IMR-90 (cell line): ENCODE measurements around the gene ADCY1. TPM values are rescaled to one million over a fixed set of nuclear protein-coding genes. Genes with fewer than 3 reads are reported as not detected.

Experiments used
- ATAC-seq: fragments of 200-7000 bp; cut with Tn5 transposase; 2 replicates; pipeline ENCODE4 v1.9.1; 2020; ENCODE audit warnings: low read depth, mild to moderate bottlenecking, moderate library complexity
- BruUV-seq: library from RNA; stranded (reverse); fragments of 400-500 nt; replicated peaks from 2 replicates; lab custom pipeline; 2021; lab: Mats Ljungman, UMichigan
- CTCF ChIA-PET: fragments of 300-600 bp; formaldehyde crosslinking; extraction: SDS; loops from one replicate; lab custom pipeline; 2021; ENCODE audit warnings: antibody characterized with exemption; lab: Yijun Ruan, JAX
- POLR2A ChIA-PET: fragments of 300-600 bp; sonication (Branson Sonifier 250); formaldehyde crosslinking; loops from one replicate; lab custom pipeline; 2022; ENCODE audit warnings: antibody characterized with exemption; ENCODE audit not compliant: unreplicated experiment; lab: Charles Lee
- DNase-seq: peaks from one replicate; pipeline ENCODE4 v3.0.0; 2013
- H2AFZ ChIP-seq: replicated peaks from 2 replicates; pipeline ENCODE3; 2013; ENCODE audit warnings: low read length, mild to moderate bottlenecking; ENCODE audit not compliant: poor library complexity
- H2AK5ac ChIP-seq: 2 replicates; pipeline ENCODE4 v1.6.1; 2013; ENCODE audit warnings: low read depth, low read length, inconsistent platforms
- H2AK9ac ChIP-seq: replicated peaks from 2 replicates; pipeline ENCODE3; 2013; ENCODE audit warnings: mild to moderate bottlenecking, low read depth, low read length, moderate library complexity; ENCODE audit not compliant: poor library complexity
- H2BK120ac ChIP-seq: 2 replicates; pipeline ENCODE4 v1.6.1; 2013; ENCODE audit warnings: low read depth, low read length, inconsistent platforms
- H2BK15ac ChIP-seq: 3 replicates; pipeline ENCODE4 v1.6.1; 2013; ENCODE audit warnings: low read depth, low read length, inconsistent platforms
- H2BK20ac ChIP-seq: 2 replicates; pipeline ENCODE4 v1.6.1; 2013; ENCODE audit warnings: low read depth, mild to moderate bottlenecking, inconsistent platforms, low read length, moderate library complexity
- H2BK5ac ChIP-seq: 2 replicates; pipeline ENCODE4 v1.6.1; 2013; ENCODE audit warnings: mild to moderate bottlenecking, low read depth, low read length, inconsistent platforms; ENCODE audit not compliant: poor library complexity, severe bottlenecking
- H3K14ac ChIP-seq: replicated peaks from 2 replicates; pipeline ENCODE4 v1.6.1; 2013; ENCODE audit warnings: low read depth, low read length, inconsistent platforms
- H3K18ac ChIP-seq: 2 replicates; pipeline ENCODE4 v1.6.1; 2013; ENCODE audit warnings: low read depth, low read length, control low read depth
- H3K23ac ChIP-seq: 2 replicates; pipeline ENCODE4 v1.6.1; 2013; ENCODE audit warnings: low read depth, low read length, inconsistent platforms
- H3K27ac ChIP-seq: 2 replicates; pipeline ENCODE4 v1.5.1; 2013; ENCODE audit warnings: mild to moderate bottlenecking, control low read depth, low read length; ENCODE audit not compliant: insufficient read depth
- H3K27me3 ChIP-seq: 2 replicates; pipeline ENCODE4 v1.6.1; 2013; ENCODE audit warnings: low read length; ENCODE audit not compliant: control insufficient read depth, insufficient read depth
- H3K36me3 ChIP-seq: 2 replicates; pipeline ENCODE4 v1.6.1; 2013; ENCODE audit warnings: low read length, mixed read lengths; ENCODE audit not compliant: control insufficient read depth, insufficient read depth
- H3K4ac ChIP-seq: 2 replicates; pipeline ENCODE4 v1.6.1; 2013; ENCODE audit warnings: low read depth, low read length, inconsistent platforms
- H3K4me1 ChIP-seq: 2 replicates; pipeline ENCODE4 v1.6.1; 2013; ENCODE audit warnings: low read length, mixed read lengths; ENCODE audit not compliant: control insufficient read depth, insufficient read depth
- H3K4me2 ChIP-seq: 2 replicates; pipeline ENCODE4 v1.6.1; 2013; ENCODE audit warnings: low read depth, mild to moderate bottlenecking, control low read depth, low read length, moderate library complexity
- H3K4me3 ChIP-seq: 2 replicates; pipeline ENCODE4 v1.5.1; 2013; ENCODE audit warnings: low read depth, mild to moderate bottlenecking, control low read depth, low read length, moderate library complexity; ENCODE audit not compliant: insufficient read depth
- H3K56ac ChIP-seq: 2 replicates; pipeline ENCODE4 v1.6.1; 2013; ENCODE audit warnings: low read length, inconsistent platforms; ENCODE audit not compliant: insufficient read depth; ENCODE audit errors: extremely low read depth
- H3K79me1 ChIP-seq, 2 experiments: 2 replicates each; pipeline ENCODE4 v1.6.1; 2013; ENCODE audit warnings: low read length in 2 of 2, inconsistent platforms in 1 of 2, low read depth in 1 of 2
- H3K9ac ChIP-seq: 2 replicates; pipeline ENCODE4 v1.6.1; 2013; ENCODE audit warnings: low read depth, low read length, control low read depth
- H3K9me1 ChIP-seq: 2 replicates; pipeline ENCODE4 v1.6.1; 2013; ENCODE audit warnings: low read length, inconsistent platforms; ENCODE audit not compliant: insufficient read depth
- H3K9me3 ChIP-seq: 2 replicates; pipeline ENCODE4 v1.6.1; 2013; ENCODE audit warnings: low read length; ENCODE audit not compliant: control insufficient read depth, insufficient read depth
- H4K20me1 ChIP-seq: 2 replicates; pipeline ENCODE4 v1.6.1; 2013; ENCODE audit warnings: low read length, inconsistent platforms; ENCODE audit not compliant: insufficient read depth
- H4K5ac ChIP-seq: 2 replicates; pipeline ENCODE4 v1.6.1; 2013; ENCODE audit warnings: mild to moderate bottlenecking, low read depth, low read length, control low read depth
- H4K8ac ChIP-seq, 2 experiments: 2 replicates each; pipeline ENCODE4 v1.6.1; 2013; ENCODE audit warnings: low read depth in 2 of 2, low read length in 2 of 2, control low read depth in 1 of 2, inconsistent platforms in 1 of 2
- H4K91ac ChIP-seq: 2 replicates; pipeline ENCODE4 v1.6.1; 2013; ENCODE audit warnings: low read depth, low read length, inconsistent platforms; ENCODE audit not compliant: insufficient read depth
- BHLHE40 ChIP-seq: fragments of 150-350 bp; IDR thresholded peaks from 2 replicates; pipeline ENCODE4 v1.6.1; 2016; ENCODE audit warnings: mild to moderate bottlenecking, low read depth, low read length
- CEBPB ChIP-seq: IDR thresholded peaks from 2 replicates; pipeline ENCODE4 v1.6.1; 2012; ENCODE audit warnings: low read depth, low read length, improper control_type of control experiment
- CHD1 ChIP-seq: IDR thresholded peaks from 2 replicates; pipeline ENCODE4 v1.6.1; 2012; ENCODE audit warnings: low read depth, low read length, improper control_type of control experiment
- FOS ChIP-seq: fragments of 150-350 bp; IDR thresholded peaks from 2 replicates; pipeline ENCODE4 v1.6.1; 2016; ENCODE audit warnings: low read depth, low read length
- MAFK ChIP-seq: IDR thresholded peaks from 2 replicates; pipeline ENCODE4 v1.6.1; 2012; ENCODE audit warnings: low read depth, low read length, improper control_type of control experiment
- MAZ ChIP-seq: IDR thresholded peaks from 2 replicates; pipeline ENCODE4 v1.6.1; 2012; ENCODE audit warnings: low read depth, mild to moderate bottlenecking, low read length, improper control_type of control experiment, moderate library complexity, borderline replicate concordance
- MXI1 ChIP-seq: IDR thresholded peaks from 2 replicates; pipeline ENCODE4 v1.6.1; 2012; ENCODE audit warnings: low read depth, mild to moderate bottlenecking, low read length, moderate library complexity, borderline replicate concordance
- NFE2L2 ChIP-seq: fragments of 150-350 bp; IDR thresholded peaks from 2 replicates; pipeline ENCODE4 v1.6.1; 2016; ENCODE audit warnings: low read depth, mild to moderate bottlenecking, low read length
- POLR2A ChIP-seq: IDR thresholded peaks from 2 replicates; pipeline ENCODE4 v1.6.1; 2012; ENCODE audit warnings: mild to moderate bottlenecking, low read depth, low read length
- RAD21 ChIP-seq: IDR thresholded peaks from 2 replicates; pipeline ENCODE4 v1.6.1; 2012; ENCODE audit warnings: low read length, improper control_type of control experiment
- RCOR1 ChIP-seq: IDR thresholded peaks from 2 replicates; pipeline ENCODE4 v1.6.1; 2012; ENCODE audit warnings: mild to moderate bottlenecking, low read length, improper control_type of control experiment; ENCODE audit not compliant: insufficient replicate concordance
- RFX5 ChIP-seq: IDR thresholded peaks from 2 replicates; pipeline ENCODE4 v1.8.0; 2012; ENCODE audit warnings: low read depth, mild to moderate bottlenecking, low read length, moderate library complexity
- SMC3 ChIP-seq: fragments of 150-350 bp; IDR thresholded peaks from 2 replicates; pipeline ENCODE4 v1.6.1; 2016; ENCODE audit warnings: low read depth, mild to moderate bottlenecking, antibody characterized with exemption, low read length, moderate library complexity
- WGBS, 2 experiments: methylation state at CpG; one replicate each; pipeline versions ENCODE4 v1.1.5 to v1.1.7; 2013; ENCODE audit warnings: missing lambda C conversion rate in 2 of 2; ENCODE audit not compliant: insufficient read length in 1 of 2; ENCODE audit errors: extremely low coverage in 2 of 2; 5-methylcytosine and 5-hydroxymethylcytosine counted together
- dilution Hi-C: fragments of 300-500 bp; cut with HindIII; formaldehyde crosslinking; loops from one replicate; pipeline ENCODE4 v1.14.3; 2018; ENCODE audit warnings: low sequenced_read_pairs; ENCODE audit not compliant: unreplicated experiment
- in situ Hi-C: fragments of 300-500 bp; cut with MboI; formaldehyde crosslinking; loops from 3 replicates; pipeline ENCODE4 v1.14.3; 2019; ENCODE audit warnings: low sequenced_read_pairs, inconsistent platforms, mixed read lengths
- intact Hi-C: fragments of 100-400 bp; cut with micrococcal nuclease; formaldehyde crosslinking; loops from 2 replicates; pipeline ENCODE4 v1.10.0; 2022
- polyA plus RNA-seq, 3 experiments: library from polyadenylated mRNA; depleted of rRNA; stranded (reverse); fragments of >200 nt; gene quantifications; 2 replicates each; pipeline ENCODE4 v1.2.3, GENCODE V29; 2012; ENCODE audit warnings: low replicate concordance in 1 of 3
- total RNA-seq: library from RNA; depleted of rRNA; stranded (reverse); fragments of >200 nt; gene quantifications from 2 replicates; pipeline ENCODE4 v1.2.3, GENCODE V29; 2012
- TF ChIP-seq, protein P1 (sequence below): fragments of 150-350 bp; IDR thresholded peaks from 2 replicates; pipeline ENCODE4 v1.6.1; 2016; ENCODE audit warnings: low read depth, mild to moderate bottlenecking, low read length, moderate library complexity, borderline replicate concordance
- TF ChIP-seq, protein P2 (sequence below): conservative IDR thresholded peaks from 2 replicates; pipeline ENCODE4 v1.5.1; 2012; ENCODE audit warnings: mild to moderate bottlenecking, low read depth, low read length, improper control_type of control experiment
- TF ChIP-seq, protein P3 (sequence below): fragments of 150-350 bp; IDR thresholded peaks from 2 replicates; pipeline ENCODE4 v1.6.1; 2017; ENCODE audit warnings: mild to moderate bottlenecking, antibody characterized with exemption, low read length, low read depth

Gene ADCY1
- total and polyA plus RNA-seq, 2 of the 4 experiments (the other 2 are of a cell fraction) = 0.18 to 0.24 TPM

DNA sequence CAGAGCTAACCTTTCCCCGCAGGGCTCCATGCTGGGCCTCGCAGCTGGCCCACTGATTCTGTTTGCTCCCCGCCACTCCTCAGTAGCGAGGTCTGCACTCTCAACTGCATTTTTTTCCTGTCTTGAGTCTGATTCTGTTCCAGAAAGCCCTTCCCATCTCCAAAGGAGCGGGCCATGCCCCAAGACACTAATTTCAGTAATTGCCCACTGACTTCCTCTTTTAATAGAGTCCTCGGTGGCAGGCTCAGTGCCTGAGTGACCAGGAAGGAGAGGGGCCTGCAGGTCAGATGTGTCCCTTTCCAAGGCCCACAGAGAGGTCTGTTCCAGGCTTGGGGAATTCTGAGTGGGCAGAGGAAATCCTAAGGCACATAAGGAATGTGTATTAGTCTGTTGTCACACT is 77.4 kb downstream of the ADCY1 start:
- Histone ChIP-seq H3K27ac (no peak overlapping the region), H2AFZ (no peak overlapping the region), H3K9me1 (no peaks in the 10 kb centered on the region; the same call in 1 of the 2 replicates), H2BK20ac (no peak overlapping the region), H4K5ac (no peak overlapping the region), H3K4ac (no peak overlapping the region), H2BK120ac (no peak overlapping the region), H3K23ac (no peak overlapping the region), H2BK5ac (no peak overlapping the region), H3K4me3 (no peak overlapping the region), H2BK15ac (no peak overlapping the region), H3K18ac (no peak overlapping the region), H3K27me3 (peaks cover 12% of the 10 kb centered on the region), H3K4me2 (no peak overlapping the region), H3K14ac (no peak overlapping the region), H4K91ac (no peak overlapping the region), H4K8ac (no peak overlapping the region), H3K4me1 (no peaks in the 10 kb centered on the region), H2AK9ac (no peak overlapping the region), H3K79me1 (no peaks in the 10 kb centered on the region), H3K9ac (no peak overlapping the region), H3K36me3 (no peaks in the 10 kb centered on the region), H4K20me1 (no peaks in the 10 kb centered on the region), H3K56ac (no peak overlapping the region), H2AK5ac (no peak overlapping the region), H3K9me3 (no peaks in the 10 kb centered on the region)
- TF ChIP-seq, protein P1, sequence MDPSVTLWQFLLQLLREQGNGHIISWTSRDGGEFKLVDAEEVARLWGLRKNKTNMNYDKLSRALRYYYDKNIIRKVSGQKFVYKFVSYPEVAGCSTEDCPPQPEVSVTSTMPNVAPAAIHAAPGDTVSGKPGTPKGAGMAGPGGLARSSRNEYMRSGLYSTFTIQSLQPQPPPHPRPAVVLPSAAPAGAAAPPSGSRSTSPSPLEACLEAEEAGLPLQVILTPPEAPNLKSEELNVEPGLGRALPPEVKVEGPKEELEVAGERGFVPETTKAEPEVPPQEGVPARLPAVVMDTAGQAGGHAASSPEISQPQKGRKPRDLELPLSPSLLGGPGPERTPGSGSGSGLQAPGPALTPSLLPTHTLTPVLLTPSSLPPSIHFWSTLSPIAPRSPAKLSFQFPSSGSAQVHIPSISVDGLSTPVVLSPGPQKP = no peak
- TF ChIP-seq MXI1 = no peak
- no peak for TF ChIP-seq CHD1
- no peak for TF ChIP-seq SMC3
- TF ChIP-seq, protein P2, sequence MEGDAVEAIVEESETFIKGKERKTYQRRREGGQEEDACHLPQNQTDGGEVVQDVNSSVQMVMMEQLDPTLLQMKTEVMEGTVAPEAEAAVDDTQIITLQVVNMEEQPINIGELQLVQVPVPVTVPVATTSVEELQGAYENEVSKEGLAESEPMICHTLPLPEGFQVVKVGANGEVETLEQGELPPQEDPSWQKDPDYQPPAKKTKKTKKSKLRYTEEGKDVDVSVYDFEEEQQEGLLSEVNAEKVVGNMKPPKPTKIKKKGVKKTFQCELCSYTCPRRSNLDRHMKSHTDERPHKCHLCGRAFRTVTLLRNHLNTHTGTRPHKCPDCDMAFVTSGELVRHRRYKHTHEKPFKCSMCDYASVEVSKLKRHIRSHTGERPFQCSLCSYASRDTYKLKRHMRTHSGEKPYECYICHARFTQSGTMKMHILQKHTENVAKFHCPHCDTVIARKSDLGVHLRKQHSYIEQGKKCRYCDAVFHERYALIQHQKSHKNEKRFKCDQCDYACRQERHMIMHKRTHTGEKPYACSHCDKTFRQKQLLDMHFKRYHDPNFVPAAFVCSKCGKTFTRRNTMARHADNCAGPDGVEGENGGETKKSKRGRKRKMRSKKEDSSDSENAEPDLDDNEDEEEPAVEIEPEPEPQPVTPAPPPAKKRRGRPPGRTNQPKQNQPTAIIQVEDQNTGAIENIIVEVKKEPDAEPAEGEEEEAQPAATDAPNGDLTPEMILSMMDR = no peak
- TF ChIP-seq RCOR1 = no peak
- TF ChIP-seq, protein P3, sequence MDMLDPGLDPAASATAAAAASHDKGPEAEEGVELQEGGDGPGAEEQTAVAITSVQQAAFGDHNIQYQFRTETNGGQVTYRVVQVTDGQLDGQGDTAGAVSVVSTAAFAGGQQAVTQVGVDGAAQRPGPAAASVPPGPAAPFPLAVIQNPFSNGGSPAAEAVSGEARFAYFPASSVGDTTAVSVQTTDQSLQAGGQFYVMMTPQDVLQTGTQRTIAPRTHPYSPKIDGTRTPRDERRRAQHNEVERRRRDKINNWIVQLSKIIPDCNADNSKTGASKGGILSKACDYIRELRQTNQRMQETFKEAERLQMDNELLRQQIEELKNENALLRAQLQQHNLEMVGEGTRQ = no peak
- TF ChIP-seq CEBPB = no peak
- TF ChIP-seq BHLHE40 = no peak
- TF ChIP-seq RAD21 = no peak
- no peak for TF ChIP-seq POLR2A
- no peak for TF ChIP-seq NFE2L2
- no peak for TF ChIP-seq MAFK
- TF ChIP-seq MAZ = no peak
- TF ChIP-seq RFX5 = no peak
- no peak for TF ChIP-seq FOS
- in situ Hi-C loops = loop anchor here (25.0 kb wide), 1 partner anchor 211 kb away; the partner anchor contains the start of gene CCDC201
- WGBS, 2 experiments = 70% methylated on average over 3 of the region's 6 CpGs; no CpG with 5 or more reads in 1 of the 2 experiments
- no TSS peak for BruUV-seq
- ChIA-PET POLR2A (no interaction called here), CTCF (interaction anchor here (0.9 kb wide), 1 partner anchor 12 kb away, joined by 3 read pairs; no protein-coding TSS in a partner anchor)
- ATAC-seq = no peak
- dilution Hi-C loops = no loop called here
- DNase-seq = no peak
- intact Hi-C loops = no loop called here
